Neural progenitor cell (in vitro differentiated cells): ENCODE results near the gene ADGRG1.

ENCODE experiments used
- EZH2 ChIP-seq: fragments of 200-600 bp; sonication (generic); IDR thresholded peaks from 2 replicates; pipeline ENCODE4 v1.6.1; 2017; ENCODE audit warnings: antibody characterized with exemption, mild to moderate bottlenecking, moderate library complexity
- EZH2phosphoT487 ChIP-seq: fragments of 200-600 bp; sonication (generic); IDR thresholded peaks from 2 replicates; pipeline ENCODE4 v1.6.1; 2017; ENCODE audit warnings: antibody characterized with exemption
- TF ChIP-seq, protein P1 (sequence below): fragments of 200-600 bp; sonication (generic); IDR thresholded peaks from 2 replicates; pipeline ENCODE4 v1.5.1; 2017; ENCODE audit warnings: antibody characterized with exemption, mild to moderate bottlenecking

DNA sequence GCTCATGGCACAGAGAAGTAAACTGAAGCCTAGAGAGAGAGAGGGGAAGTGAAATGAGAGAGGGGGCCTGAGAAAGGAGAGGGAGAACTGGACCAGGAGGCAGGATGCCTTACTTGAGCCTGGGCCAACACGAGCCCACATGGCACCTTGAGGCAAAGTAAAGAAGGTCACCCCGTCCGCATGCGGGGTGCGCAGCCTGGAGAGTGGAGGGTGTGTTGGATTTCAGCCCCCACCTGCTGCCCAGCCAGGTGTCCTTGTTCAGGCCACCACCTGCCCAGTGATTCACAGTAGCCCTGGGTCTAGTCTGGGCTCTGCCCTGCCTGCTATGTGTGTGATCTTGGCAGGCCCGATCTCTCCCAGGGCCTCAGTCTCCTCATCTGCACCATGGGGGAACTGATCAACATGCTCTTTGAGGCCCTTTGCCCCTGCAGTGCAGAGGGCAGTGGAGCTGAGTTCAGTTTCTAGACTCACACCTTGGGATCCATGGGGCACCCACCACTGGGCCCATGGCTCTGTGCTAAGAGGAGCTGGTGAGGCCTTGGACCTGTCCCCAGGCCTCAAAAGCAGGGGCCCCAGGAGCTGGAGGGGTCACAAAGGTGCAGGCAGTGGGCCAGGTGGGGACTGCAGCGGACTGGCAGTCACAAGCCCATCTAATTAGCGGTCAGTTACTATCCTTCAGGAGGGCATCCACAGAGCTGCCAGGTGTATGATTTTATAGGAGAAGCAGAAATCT is 56.4 kb downstream of the ADGRG1 start:
- no peak for TF ChIP-seq EZH2
- TF ChIP-seq, protein P1, sequence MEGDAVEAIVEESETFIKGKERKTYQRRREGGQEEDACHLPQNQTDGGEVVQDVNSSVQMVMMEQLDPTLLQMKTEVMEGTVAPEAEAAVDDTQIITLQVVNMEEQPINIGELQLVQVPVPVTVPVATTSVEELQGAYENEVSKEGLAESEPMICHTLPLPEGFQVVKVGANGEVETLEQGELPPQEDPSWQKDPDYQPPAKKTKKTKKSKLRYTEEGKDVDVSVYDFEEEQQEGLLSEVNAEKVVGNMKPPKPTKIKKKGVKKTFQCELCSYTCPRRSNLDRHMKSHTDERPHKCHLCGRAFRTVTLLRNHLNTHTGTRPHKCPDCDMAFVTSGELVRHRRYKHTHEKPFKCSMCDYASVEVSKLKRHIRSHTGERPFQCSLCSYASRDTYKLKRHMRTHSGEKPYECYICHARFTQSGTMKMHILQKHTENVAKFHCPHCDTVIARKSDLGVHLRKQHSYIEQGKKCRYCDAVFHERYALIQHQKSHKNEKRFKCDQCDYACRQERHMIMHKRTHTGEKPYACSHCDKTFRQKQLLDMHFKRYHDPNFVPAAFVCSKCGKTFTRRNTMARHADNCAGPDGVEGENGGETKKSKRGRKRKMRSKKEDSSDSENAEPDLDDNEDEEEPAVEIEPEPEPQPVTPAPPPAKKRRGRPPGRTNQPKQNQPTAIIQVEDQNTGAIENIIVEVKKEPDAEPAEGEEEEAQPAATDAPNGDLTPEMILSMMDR: no peak
- no peak for TF ChIP-seq EZH2phosphoT487
